Natural killer cell (primary cell): ENCODE data around the gene TMEM117. TPM values are rescaled to one million over a fixed set of nuclear protein-coding genes. Genes with fewer than 3 reads are reported as not detected.
"Not testable (repeated sequence)": the region's sequence is repeated elsewhere in the genome, so short reads cannot be mapped to it uniquely, and the experiment has no call there.

Experiments
- ATAC-seq, 3 donors: fragments of 150-1000 bp in 2 of 3; fragments of 200-7000 bp in 1 of 3; cut with Tn5 transposase; 1 replicate in 1 of 3; 2 replicates in 2 of 3; pipeline ENCODE4 v1.10.0; 2021; ENCODE audit warnings: mild to moderate bottlenecking in 2 of 3, moderate library complexity in 2 of 3
- DNase-seq, 2 donors: peaks; one replicate each; pipeline versions ENCODE4 v3.0.0 to v3.0.0-alpha.2; 2013 to 2021; ENCODE audit warnings: mixed read lengths in 1 of 2
- H3K27ac ChIP-seq: one replicate; pipeline ENCODE4 v1.5.1; 2013; ENCODE audit warnings: mild to moderate bottlenecking, low read length
- H3K27me3 ChIP-seq: one replicate; pipeline ENCODE4 v1.6.1; 2013; ENCODE audit warnings: low read length; ENCODE audit not compliant: control insufficient read depth, insufficient read depth
- H3K36me3 ChIP-seq: one replicate; pipeline ENCODE4 v1.6.1; 2013; ENCODE audit warnings: low read length; ENCODE audit not compliant: control insufficient read depth, insufficient read depth
- H3K4me1 ChIP-seq: one replicate; pipeline ENCODE4 v1.6.1; 2013; ENCODE audit warnings: low read length; ENCODE audit not compliant: control insufficient read depth, insufficient read depth
- H3K4me3 ChIP-seq: one replicate; pipeline ENCODE4 v1.5.1; 2013; ENCODE audit warnings: low read length
- H3K9me3 ChIP-seq: one replicate; pipeline ENCODE4 v1.6.1; 2013; ENCODE audit warnings: low read length; ENCODE audit not compliant: control insufficient read depth, insufficient read depth
- H3K27ac Mint-ChIP-seq, 2 donors: one replicate each; pipeline ENCODE4 v1.8.0; 2022; ENCODE audit warnings: mild to moderate bottlenecking in 2 of 2, mixed read lengths in 2 of 2, moderate library complexity in 1 of 2
- H3K27me3 Mint-ChIP-seq, 2 donors: one replicate each; pipeline ENCODE4 v1.8.0; 2022; ENCODE audit warnings: low read depth in 2 of 2, mixed read lengths in 2 of 2
- H3K36me3 Mint-ChIP-seq: one replicate; pipeline ENCODE4 v1.8.0; 2022; ENCODE audit warnings: mixed read lengths
- H3K4me1 Mint-ChIP-seq, 2 donors: one replicate each; pipeline ENCODE4 v1.8.0; 2022; ENCODE audit warnings: mixed read lengths in 2 of 2
- H3K4me3 Mint-ChIP-seq: one replicate; pipeline ENCODE4 v1.8.0; 2022; ENCODE audit warnings: mild to moderate bottlenecking, moderate library complexity, mixed read lengths
- H3K9me3 Mint-ChIP-seq, 2 donors: one replicate each; pipeline ENCODE4 v1.8.0; 2022; ENCODE audit warnings: mixed read lengths in 2 of 2
- WGBS: methylation state at CpG from one replicate; pipeline ENCODE4 v1.1.7; 2013; ENCODE audit warnings: missing lambda C conversion rate; ENCODE audit not compliant: insufficient coverage; 5-methylcytosine and 5-hydroxymethylcytosine counted together
- intact Hi-C: fragments of 100-400 bp; cut with micrococcal nuclease; formaldehyde crosslinking; loops from one replicate; pipeline ENCODE4 v1.14.2; 2022
- total RNA-seq, 4 donors: library from RNA; stranded (reverse); fragments of 120-200 nt in 1 of 4; gene quantifications; one replicate each; pipeline versions ENCODE4 v1.2.3 to v1.2.4, GENCODE V29; 2013 to 2022
- TF ChIP-seq, protein P1 (sequence below): fragments of 200-600 bp; IDR thresholded peaks from one replicate; pipeline ENCODE4 v1.8.0; 2022; ENCODE audit warnings: antibody characterized with exemption

Gene TMEM117
- total RNA-seq, 3 donors from 2014 or later (not counting 1 experiment from before 2014, with no cell fraction given) = 7.1 to 8.1 (median 7.9) TPM

DNA sequence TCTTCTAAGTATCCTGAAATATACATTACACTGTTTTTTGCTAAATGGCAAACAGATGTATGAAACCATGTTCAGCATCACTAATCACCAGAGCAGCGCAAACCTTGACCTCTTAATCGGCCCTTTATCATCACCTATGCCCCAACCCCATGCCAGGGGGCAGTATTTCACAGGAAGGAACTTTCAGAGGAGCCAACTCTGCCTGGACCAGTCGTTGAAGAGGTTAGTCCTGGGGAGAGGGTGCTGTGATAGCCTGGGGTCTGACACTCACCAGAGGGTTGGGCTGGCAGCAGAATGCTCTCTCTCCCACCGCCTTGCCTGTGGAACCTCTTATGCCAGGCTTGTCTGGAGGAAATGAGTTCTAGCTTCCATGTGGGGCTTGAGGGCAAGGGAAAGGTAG lies 411.7 kb downstream of the TMEM117 start:
- Mint-ChIP-seq H3K27ac (no peak overlapping the region), H3K27me3 (no peaks in the 10 kb centered on the region), H3K36me3 (peaks cover 11% of the 10 kb centered on the region), H3K4me1 (no peaks in the 10 kb centered on the region), H3K4me3 (no peak overlapping the region), H3K9me3 (peaks cover 18 to 21% of the 10 kb centered on the region in 2 donors)
- Histone ChIP-seq H3K9me3 (peaks cover 13% of the 10 kb centered on the region), H3K36me3 (no peaks in the 10 kb centered on the region), H3K27ac (no peak overlapping the region), H3K4me1 (no peaks in the 10 kb centered on the region), H3K4me3 (no peak overlapping the region), H3K27me3 (no peaks in the 10 kb centered on the region)
- TF ChIP-seq, protein P1, sequence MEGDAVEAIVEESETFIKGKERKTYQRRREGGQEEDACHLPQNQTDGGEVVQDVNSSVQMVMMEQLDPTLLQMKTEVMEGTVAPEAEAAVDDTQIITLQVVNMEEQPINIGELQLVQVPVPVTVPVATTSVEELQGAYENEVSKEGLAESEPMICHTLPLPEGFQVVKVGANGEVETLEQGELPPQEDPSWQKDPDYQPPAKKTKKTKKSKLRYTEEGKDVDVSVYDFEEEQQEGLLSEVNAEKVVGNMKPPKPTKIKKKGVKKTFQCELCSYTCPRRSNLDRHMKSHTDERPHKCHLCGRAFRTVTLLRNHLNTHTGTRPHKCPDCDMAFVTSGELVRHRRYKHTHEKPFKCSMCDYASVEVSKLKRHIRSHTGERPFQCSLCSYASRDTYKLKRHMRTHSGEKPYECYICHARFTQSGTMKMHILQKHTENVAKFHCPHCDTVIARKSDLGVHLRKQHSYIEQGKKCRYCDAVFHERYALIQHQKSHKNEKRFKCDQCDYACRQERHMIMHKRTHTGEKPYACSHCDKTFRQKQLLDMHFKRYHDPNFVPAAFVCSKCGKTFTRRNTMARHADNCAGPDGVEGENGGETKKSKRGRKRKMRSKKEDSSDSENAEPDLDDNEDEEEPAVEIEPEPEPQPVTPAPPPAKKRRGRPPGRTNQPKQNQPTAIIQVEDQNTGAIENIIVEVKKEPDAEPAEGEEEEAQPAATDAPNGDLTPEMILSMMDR = no peak
- DNase-seq (no peak), ATAC-seq (no peak)
- 84% methylated on average over 4 of the region's 4 CpGs for WGBS
- intact Hi-C loops = no loop called here

GRCh38 chr12:44248436-44248835 lies 412.6 kb downstream of the TMEM117 start:
- intact Hi-C loops = no loop called here
- ATAC-seq (no peak), DNase-seq (no peak)
- peaks cover 11% of the 10 kb centered on the region for H3K36me3 Mint-ChIP-seq
- 88% methylated on average over 4 of the region's 4 CpGs for WGBS
- H3K9me3 Mint-ChIP-seq = peaks cover 16 to 21% of the 10 kb centered on the region in 2 donors
- H3K9me3 ChIP-seq = peaks cover 13% of the 10 kb centered on the region
- no peak overlapping the region for H3K27ac ChIP-seq
- H3K4me1 Mint-ChIP-seq = no peaks in the 10 kb centered on the region
- no peak overlapping the region for H3K27ac Mint-ChIP-seq
- H3K4me3 ChIP-seq = no peak overlapping the region
- H3K4me1 ChIP-seq = no peaks in the 10 kb centered on the region
- H3K27me3 ChIP-seq = no peaks in the 10 kb centered on the region
- TF ChIP-seq, protein P1 = no peak
- H3K36me3 ChIP-seq = no peaks in the 10 kb centered on the region
- H3K4me3 Mint-ChIP-seq = no peak overlapping the region
- no peaks in the 10 kb centered on the region for H3K27me3 Mint-ChIP-seq

DNA sequence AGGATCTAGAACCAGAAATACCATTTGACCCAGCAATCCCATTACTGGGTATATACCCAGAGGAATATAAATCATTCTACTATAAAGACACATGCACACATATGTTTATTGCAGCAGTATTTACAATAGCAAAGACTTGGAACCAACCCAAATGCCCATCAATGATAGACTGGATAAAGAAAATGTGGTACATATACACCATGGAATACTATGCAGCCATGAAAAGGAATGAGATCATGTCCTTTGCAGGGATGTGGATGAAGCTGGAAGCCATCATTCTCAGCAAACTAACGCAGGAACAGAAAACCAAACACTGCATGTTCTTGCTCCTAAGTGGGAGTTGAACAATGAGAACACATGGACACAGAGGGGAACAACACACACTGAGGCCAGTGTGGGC lies 414.6 kb downstream of the TMEM117 start:
- H3K4me3 Mint-ChIP-seq, H3K27ac ChIP-seq, H3K27me3 Mint-ChIP-seq, H3K4me1 Mint-ChIP-seq, DNase-seq, H3K27ac Mint-ChIP-seq, H3K27me3 ChIP-seq, intact Hi-C loops, H3K36me3 ChIP-seq, ATAC-seq, H3K36me3 Mint-ChIP-seq, H3K4me3 ChIP-seq, H3K4me1 ChIP-seq: not testable (repeated sequence)
- WGBS = 87% methylated on average over 1 of the region's 1 CpG
- peaks cover 13% of the 10 kb centered on the region for H3K9me3 ChIP-seq
- H3K9me3 Mint-ChIP-seq = peaks cover 12 to 14% of the 10 kb centered on the region in 2 donors

GRCh38 chr12:44253338-44253856 lies 417.5 kb downstream of the TMEM117 start:
- Histone ChIP-seq H3K36me3 (no peaks in the 10 kb centered on the region), H3K27me3 (no peaks in the 10 kb centered on the region), H3K9me3 (peaks cover 9% of the 10 kb centered on the region), H3K4me3 (no peak overlapping the region), H3K27ac (no peak overlapping the region), H3K4me1 (no peaks in the 10 kb centered on the region)
- H3K36me3 Mint-ChIP-seq = no peaks in the 10 kb centered on the region
- H3K27ac Mint-ChIP-seq = no peak overlapping the region
- H3K4me1 Mint-ChIP-seq = no peaks in the 10 kb centered on the region
- TF ChIP-seq, protein P1 = no peak
- no peaks in the 10 kb centered on the region for H3K27me3 Mint-ChIP-seq
- DNase-seq (no peak), ATAC-seq (no peak)
- no peak overlapping the region for H3K4me3 Mint-ChIP-seq
- intact Hi-C loops = no loop called here
- H3K9me3 Mint-ChIP-seq = peaks cover 12 to 20% of the 10 kb centered on the region in 2 donors
- 82% methylated on average over 2 of the region's 2 CpGs for WGBS
